HG03571 (cell line): ENCODE data around the gene NNAT.
"Not testable (repeated sequence)": the region's sequence is repeated elsewhere in the genome, so short reads cannot be mapped to it uniquely, and the experiment has no call there.

Experiments
- ATAC-seq: cut with Tn5 transposase; IDR thresholded peaks from one replicate; pipeline ENCODE4 v1.9.1; 2021; ENCODE audit not compliant: unreplicated experiment

NNAT gene, protein sequence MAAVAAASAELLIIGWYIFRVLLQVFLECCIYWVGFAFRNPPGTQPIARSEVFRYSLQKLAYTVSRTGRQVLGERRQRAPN

GRCh38 chr20:37521061-37521771 lies at the start of gene NNAT:
Gene NNAT (plus strand): TSS chr20:37521250. CDS start chr20:37521332, 82 bp downstream.
- no peak for ATAC-seq

- ATAC-seq: no peak
Observed at GRCh38 chr20:37471741-37472235, 49.3 kb upstream of the NNAT start.

DNA sequence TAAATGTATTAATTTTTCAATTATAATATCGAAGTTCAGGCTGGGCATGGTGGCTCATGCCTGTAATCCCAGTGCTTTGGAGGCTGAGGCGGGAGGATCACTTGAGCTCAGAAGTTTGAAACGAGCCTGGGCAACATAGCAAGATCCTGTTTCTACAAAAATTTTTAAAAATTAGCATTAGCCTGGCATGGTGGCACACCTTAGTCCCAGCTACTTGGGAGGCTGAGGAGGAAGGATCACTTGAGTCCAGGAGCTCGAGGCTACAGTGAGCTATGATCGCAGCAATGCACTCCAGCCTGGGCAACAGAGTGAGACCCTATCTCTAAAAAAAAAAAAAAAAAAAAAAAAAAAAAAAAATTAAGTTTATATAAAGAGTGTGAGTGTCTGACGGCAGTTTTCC lies 48.6 kb upstream of the NNAT start:
- ATAC-seq: not testable (repeated sequence)

GRCh38 chr20:37473249-37474000 lies 47.6 kb upstream of the NNAT start:
- no peak for ATAC-seq

GRCh38 chr20:37474386-37474785 lies 46.7 kb upstream of the NNAT start:
- no peak for ATAC-seq

- no peak for ATAC-seq
Observed at GRCh38 chr20:37475252-37475651, 45.8 kb upstream of the NNAT start.

GRCh38 chr20:37477041-37477440 lies 44.0 kb upstream of the NNAT start:
- ATAC-seq: no peak

DNA sequence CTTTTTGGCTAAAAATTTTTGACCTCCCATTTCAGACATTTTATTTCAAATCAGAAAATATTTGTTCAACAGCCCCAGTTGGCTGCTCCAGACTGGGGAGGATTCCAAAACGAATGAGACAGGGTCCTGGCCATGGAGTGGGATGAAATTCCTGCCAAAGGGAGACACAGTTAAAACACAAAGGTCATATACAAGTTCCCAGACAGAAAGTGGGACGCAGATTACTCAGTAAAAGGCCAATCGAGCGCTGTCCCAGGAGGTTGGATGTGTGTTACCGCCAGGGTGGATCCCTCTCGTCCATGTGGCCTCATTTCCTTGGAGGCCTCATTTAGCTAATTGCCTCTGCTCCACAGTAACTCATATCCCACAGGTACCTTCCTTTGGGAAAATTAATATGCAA lies 41.8 kb upstream of the NNAT start:
- ATAC-seq: no peak

DNA sequence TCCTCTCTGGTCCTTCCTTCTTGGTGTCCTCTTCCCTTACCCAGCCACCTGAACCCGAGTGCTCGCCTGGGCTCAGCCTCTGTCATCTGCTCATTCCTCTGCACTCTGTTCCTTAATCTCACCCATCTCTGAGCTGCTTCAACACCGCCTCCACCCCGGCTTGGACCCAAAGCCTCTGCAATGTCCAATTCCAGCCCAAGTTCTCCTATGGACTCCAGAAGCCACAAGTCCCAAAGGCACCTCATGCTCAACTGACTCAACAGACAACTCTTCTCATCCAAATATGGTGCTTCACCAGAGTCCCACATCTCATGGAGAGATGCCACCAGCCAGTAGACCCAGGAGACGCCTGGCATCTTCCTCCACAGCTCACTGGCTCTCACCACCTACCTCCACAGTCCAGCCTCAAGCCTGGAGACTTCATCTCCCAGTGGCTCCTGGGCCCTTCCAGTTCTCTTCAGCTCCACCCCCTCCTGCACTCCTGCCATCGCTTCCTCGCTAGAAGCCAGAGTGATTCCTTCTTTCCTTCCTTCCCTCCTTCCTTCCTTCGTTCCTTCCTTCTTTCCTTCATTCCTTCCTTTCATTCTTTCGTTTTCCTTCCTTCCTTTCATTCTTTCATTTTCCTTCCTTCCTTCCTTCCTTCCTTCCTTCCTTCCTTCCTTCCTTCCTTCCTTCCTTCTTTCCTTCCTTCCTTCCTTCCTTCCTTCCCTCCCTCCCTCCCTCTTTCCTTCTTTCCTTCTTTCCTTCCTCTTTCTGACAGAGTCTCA lies 40.9 kb upstream of the NNAT start:
- no peak for ATAC-seq

DNA sequence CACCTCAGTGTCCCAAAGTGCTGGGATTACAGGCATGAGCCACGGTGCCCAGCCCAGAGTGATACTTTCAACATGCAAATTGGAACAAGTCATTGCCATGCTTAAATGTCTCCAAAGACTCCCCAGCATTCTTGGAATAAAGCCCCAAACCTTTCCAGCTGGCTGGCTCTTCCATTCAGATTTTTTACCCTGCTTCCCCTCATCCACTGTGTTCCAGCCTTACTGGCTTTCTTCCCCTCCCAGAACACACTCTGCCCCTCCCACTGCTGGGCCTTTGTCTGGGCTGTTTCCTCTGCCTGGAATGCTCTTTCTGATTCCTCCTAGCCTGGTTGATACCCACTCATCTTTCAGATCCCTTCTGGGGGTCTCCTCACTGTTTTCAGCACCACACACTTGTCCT lies 40.1 kb upstream of the NNAT start:
- no peak for ATAC-seq

GRCh38 chr20:37481610-37482009 lies 39.4 kb upstream of the NNAT start:
- no peak for ATAC-seq

DNA sequence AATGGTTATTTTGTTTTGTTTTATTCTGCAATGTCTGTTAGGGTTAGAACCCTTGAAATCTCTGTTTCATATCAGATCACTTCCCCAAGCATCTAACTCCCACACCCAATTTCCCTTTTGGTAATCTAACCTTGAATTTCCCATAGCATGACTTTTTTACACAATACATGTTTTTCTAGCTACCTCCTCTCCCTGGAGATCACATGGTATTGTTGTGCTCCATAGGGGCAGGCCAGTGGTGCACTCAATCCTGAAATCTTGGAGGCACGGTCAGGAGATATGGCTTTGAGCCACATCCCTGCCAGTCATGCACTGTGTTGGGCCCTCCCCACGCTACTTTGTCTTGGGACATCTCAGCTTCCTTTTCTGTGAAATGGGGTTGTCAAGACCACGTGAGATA lies 36.7 kb upstream of the NNAT start:
- no peak for ATAC-seq

DNA sequence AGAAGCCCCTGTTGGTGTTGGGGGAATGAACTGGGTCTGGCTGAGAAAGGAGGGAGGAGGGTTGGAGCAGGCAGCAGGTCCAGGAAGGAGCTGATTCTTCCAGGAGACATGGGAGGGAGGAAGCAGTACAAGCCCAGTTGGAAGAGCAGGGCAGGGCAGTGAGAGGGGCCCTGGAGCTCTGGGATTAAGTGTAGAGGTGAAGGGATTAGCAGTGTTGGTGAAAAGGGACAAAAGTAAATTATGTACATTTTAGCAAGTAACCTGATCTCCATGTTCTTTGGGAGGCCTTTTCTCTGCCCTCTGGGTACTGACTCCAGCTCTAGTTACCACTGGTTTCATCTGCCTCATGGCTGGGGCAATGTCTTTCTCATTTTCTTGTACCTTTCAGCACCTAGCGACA lies 34.8 kb upstream of the NNAT start:
- ATAC-seq: not testable (repeated sequence)

DNA sequence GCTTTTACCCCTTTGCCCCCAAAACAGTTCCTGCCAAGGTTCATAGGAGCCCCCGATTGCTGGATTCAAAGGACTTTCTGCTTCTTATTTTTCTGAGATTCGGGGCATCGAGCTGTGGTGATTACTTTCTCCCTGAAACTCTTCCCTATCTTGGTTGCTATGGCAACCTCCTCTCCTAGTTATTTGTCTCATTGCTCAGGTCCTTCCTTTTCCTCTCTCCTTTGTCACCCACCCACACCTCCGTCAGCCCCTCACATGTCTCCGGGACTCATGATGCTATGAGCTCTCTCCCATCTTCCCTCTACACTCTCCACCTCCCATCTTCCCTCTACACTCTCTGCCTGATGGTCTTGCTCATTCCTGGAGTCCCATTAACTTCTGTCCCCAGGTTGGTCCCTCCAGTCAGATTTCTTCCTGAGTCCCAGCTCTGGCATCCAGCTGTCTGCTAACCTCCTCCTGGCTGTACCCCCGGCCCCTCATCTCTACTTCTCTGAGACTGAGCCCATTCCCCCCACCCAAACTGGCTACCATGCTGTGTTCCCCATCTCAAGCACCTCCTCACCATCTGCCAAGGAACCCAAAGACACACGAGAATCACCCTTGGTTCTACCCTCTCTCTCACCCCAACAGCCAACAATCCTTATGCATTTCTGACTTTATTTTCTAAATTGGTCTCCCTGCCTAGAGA lies 30.2 kb upstream of the NNAT start:
- no peak for ATAC-seq

- no peak for ATAC-seq
Observed at GRCh38 chr20:37492096-37492625, 28.9 kb upstream of the NNAT start.

GRCh38 chr20:37492945-37493344 lies 28.1 kb upstream of the NNAT start:
- no peak for ATAC-seq

DNA sequence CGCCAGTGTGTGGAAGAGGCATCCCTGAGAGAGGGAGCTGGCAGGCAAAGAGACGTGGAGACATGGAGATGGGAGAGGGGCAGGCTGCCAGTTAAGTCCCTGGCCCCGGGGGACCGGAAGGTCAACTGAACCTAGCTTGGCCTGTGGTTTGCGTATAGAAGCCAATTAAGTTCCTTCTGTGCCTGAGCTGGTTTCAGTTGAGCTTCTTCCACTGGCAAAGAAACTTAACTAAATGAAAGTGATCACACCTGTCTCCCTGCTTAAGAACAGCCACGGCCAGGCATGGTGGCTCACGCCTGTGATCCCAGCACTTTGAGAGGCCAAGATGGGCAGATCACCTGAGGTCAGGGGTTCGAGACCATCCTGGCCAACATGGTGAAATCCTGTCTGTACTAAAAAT lies 26.7 kb upstream of the NNAT start:
- ATAC-seq: no peak

- ATAC-seq: no peak
Observed at GRCh38 chr20:37494796-37495195, 26.3 kb upstream of the NNAT start.

DNA sequence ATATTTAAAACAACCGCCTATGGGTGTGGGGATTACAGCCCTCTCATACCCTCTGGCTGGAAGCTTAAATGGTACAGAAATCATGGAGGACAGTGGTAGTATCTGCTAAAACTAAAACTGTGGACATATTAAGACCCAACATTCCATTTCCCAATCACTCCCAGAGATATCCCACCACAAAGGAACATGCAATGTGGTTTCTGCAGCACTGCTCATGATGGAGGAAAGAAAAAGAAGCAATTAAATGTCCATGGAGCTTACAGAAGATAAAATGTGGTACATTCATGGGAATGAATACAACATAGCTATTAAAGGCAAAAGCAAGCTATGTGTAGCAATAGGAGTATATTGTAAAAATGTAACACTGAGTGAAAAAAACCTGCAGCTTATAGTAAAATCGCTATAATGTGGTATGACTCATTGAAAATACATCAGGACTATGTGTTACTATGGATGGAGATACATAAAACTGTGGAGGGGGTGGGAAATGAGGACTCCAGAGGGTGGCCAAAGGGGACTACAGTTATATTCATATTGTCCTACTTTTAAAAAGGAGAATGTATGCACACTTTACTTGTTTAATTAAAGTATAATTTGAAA lies 22.9 kb upstream of the NNAT start:
- no peak for ATAC-seq

DNA sequence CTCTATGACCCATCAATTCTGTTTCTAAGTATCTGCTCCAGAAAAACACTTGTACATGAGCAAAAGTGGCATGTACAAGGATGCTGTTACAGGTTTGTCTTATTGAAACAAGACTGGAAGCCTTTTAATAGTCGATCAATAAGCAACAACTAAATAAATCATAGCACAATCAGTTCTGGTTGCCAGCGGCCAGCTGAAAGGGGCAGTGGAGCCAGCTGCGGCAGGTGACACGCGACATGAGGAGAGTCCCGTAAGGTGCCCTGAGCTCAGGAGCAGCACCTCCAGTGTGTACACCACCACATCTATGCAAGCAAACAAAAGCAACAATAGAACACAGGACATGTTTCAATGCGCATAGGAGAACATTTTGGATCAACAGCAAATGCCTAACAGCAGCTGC lies 20.7 kb upstream of the NNAT start:
- ATAC-seq: no peak
